Vagina (tissue), 2 donors: ENCODE results near the gene DSCAML1. TPM values are rescaled to one million over a fixed set of nuclear protein-coding genes. Genes with fewer than 3 reads are reported as not detected.

Source experiments
- DNase-seq, 2 donors: peaks; one replicate each; pipeline ENCODE4 v3.0.0-alpha.2; 2017; ENCODE audit errors: extremely low spot score in 2 of 2
- H3K27ac ChIP-seq: fragments of 200-600 bp; sonication (generic); one replicate; pipeline ENCODE4 v1.5.1; 2019
- H3K27me3 ChIP-seq: fragments of 200-600 bp; sonication (generic); one replicate; pipeline ENCODE4 v1.5.1; 2019
- H3K36me3 ChIP-seq, 2 donors: fragments of 200-600 bp; sonication (generic); one replicate each; pipeline ENCODE4 v1.5.1; 2017 to 2019
- H3K4me1 ChIP-seq: fragments of 200-600 bp; sonication (generic); one replicate; pipeline ENCODE4 v1.5.1; 2019
- H3K4me3 ChIP-seq, 2 donors: fragments of 200-600 bp; sonication (generic); 1 replicate in 1 of 2; 2 replicates in 1 of 2; pipeline ENCODE4 v1.5.1; 2016 to 2019
- H3K9me3 ChIP-seq: fragments of 200-600 bp; sonication (generic); one replicate; pipeline ENCODE4 v1.5.1; 2019
- POLR2A ChIP-seq, 2 donors: fragments of 450-650 bp; IDR thresholded peaks; one replicate each; pipeline ENCODE4 v1.6.1; 2017; ENCODE audit warnings: antibody characterized with exemption in 2 of 2, mild to moderate bottlenecking in 2 of 2, moderate library complexity in 2 of 2
- POLR2AphosphoS5 ChIP-seq, 2 donors: sonication (generic); formaldehyde crosslinking; IDR thresholded peaks; one replicate each; pipeline ENCODE4 v1.9.0; 2017; ENCODE audit warnings: antibody characterized with exemption in 2 of 2, mild to moderate bottlenecking in 2 of 2, low read depth in 1 of 2; ENCODE audit not compliant: insufficient read depth in 1 of 2
- intact Hi-C: fragments of 100-400 bp; cut with DNase I; formaldehyde crosslinking; loops from one replicate; pipeline ENCODE4 v1.15.1; 2023
- total RNA-seq: library from RNA; depleted of rRNA; stranded (reverse); fragments of >200 nt; gene quantifications from one replicate; pipeline ENCODE4 v1.2.3, GENCODE V29; 2016
- TF ChIP-seq, protein P1 (sequence below), 3 experiments: fragments of 450-650 bp in 2 of 3; fragments of 200-600 bp in 1 of 3; sonication (generic) in 1 of 3; IDR thresholded peaks; one replicate each; pipeline ENCODE4 v1.5.1; 2017 to 2019; ENCODE audit warnings: antibody characterized with exemption in 3 of 3, mild to moderate bottlenecking in 2 of 3, moderate library complexity in 2 of 3

The DSCAML1 gene
- total RNA-seq, 1 donor from 2014 or later: 0.25 TPM

DNA sequence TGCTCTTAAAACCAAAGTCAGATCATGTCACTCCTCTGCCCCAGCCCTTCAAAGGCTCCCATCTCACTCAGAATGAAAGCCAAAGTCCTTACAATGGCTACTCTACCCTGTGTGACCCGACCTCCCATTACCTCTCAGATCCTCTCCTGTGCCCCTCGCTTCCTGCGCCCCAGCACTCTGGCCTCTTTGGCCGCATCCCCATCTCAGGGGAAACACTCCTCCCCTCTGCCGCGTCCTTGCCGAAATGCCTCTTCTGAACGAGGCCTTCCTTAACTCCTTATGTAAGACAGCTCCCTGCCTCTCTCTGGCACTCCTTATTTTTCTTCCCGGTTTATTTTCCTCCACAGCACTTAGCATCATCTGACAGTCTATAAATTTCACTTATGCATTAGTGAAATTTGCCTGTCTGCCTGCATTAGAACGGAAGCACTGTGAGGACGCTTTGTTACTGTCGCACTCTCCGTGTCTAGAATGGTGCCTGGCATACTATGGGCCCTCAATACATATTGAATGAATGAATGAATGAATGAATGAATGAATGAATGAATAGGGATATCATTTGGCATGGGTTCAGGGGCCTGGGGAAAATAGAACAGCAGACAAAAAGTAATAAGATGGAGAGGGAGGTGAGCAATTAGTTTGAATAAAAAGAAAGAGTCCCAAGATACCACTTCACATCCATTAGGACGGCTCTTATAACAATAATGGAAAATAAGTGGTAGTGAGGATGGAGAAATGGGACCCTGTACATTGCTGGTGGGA lies 331.6 kb downstream of the DSCAML1 start:
- H3K36me3 ChIP-seq: no peaks in the 10 kb centered on the region

DNA sequence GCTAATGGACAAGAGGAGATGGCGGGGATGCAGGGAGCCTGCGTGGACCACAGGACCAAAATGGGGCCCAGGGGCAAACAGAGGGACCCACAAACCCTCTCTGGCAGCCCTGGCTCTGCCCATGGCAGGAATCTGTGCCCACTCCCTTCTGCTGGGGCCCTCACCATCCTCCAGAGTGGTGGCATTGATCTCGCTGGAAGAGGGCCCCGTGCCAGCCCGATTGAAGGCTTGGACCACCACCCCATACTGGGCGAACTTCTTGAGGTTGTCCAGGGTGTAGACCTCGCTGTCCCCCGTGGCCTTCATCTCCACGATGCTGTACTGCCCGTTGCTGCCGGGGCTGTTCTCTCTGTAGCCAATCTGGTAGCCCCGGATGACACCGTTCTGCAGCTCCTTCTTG lies 332.2 kb downstream of the DSCAML1 start:
- Histone ChIP-seq H3K27me3 (no peaks in the 10 kb centered on the region), H3K4me1 (no peaks in the 10 kb centered on the region), H3K27ac (no peak overlapping the region), H3K9me3 (no peaks in the 10 kb centered on the region), H3K36me3 (no peaks in the 10 kb centered on the region), H3K4me3 (no peak overlapping the region)
- TF ChIP-seq, protein P1, sequence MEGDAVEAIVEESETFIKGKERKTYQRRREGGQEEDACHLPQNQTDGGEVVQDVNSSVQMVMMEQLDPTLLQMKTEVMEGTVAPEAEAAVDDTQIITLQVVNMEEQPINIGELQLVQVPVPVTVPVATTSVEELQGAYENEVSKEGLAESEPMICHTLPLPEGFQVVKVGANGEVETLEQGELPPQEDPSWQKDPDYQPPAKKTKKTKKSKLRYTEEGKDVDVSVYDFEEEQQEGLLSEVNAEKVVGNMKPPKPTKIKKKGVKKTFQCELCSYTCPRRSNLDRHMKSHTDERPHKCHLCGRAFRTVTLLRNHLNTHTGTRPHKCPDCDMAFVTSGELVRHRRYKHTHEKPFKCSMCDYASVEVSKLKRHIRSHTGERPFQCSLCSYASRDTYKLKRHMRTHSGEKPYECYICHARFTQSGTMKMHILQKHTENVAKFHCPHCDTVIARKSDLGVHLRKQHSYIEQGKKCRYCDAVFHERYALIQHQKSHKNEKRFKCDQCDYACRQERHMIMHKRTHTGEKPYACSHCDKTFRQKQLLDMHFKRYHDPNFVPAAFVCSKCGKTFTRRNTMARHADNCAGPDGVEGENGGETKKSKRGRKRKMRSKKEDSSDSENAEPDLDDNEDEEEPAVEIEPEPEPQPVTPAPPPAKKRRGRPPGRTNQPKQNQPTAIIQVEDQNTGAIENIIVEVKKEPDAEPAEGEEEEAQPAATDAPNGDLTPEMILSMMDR (IDR thresholded peaks at IDR 0.05): no peak
- TF ChIP-seq POLR2AphosphoS5 (IDR thresholded peaks at IDR 0.05; ENCODE audit: insufficient read depth in 1 of 2, low read depth in 1 of 2) (no peak), POLR2A (IDR thresholded peaks at IDR 0.05) (no peak)
- intact Hi-C loops: no loop called here
- no peak for DNase-seq

More for the DNA sequence above, 331.6 kb downstream of the DSCAML1 start:
- no peak overlapping the region for H3K4me3 ChIP-seq
- TF ChIP-seq POLR2A (IDR thresholded peaks at IDR 0.05): no peak
- TF ChIP-seq, protein P1 (IDR thresholded peaks at IDR 0.05): no peak
- no peak for TF ChIP-seq POLR2AphosphoS5 (IDR thresholded peaks at IDR 0.05; ENCODE audit: insufficient read depth in 1 of 2, low read depth in 1 of 2)
- H3K9me3 ChIP-seq: no peaks in the 10 kb centered on the region
- no peak for DNase-seq
- H3K27ac ChIP-seq: no peak overlapping the region
- no peaks in the 10 kb centered on the region for H3K4me1 ChIP-seq
- no peaks in the 10 kb centered on the region for H3K27me3 ChIP-seq
- intact Hi-C loops: no loop called here

DNA sequence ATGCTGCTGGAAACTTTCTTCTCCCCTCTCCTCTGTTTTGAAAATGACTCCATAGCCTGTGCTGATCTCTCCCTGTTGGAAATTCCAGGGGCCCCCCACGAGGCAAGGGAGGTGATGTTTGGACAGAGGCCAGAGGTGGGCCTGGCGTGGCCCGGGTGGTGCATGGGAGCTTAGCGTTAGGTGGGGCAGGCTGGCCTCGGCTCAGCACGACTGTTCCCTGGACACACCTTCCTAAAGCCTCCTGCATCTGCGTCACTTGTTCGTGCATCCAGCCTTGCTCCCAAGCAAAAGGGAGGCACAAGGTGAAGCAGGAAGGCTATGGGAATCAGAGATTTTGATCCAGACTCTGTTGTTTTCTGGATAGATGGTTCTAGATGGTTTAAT lies 334.2 kb downstream of the DSCAML1 start:
- intact Hi-C loops: no loop called here

DNA sequence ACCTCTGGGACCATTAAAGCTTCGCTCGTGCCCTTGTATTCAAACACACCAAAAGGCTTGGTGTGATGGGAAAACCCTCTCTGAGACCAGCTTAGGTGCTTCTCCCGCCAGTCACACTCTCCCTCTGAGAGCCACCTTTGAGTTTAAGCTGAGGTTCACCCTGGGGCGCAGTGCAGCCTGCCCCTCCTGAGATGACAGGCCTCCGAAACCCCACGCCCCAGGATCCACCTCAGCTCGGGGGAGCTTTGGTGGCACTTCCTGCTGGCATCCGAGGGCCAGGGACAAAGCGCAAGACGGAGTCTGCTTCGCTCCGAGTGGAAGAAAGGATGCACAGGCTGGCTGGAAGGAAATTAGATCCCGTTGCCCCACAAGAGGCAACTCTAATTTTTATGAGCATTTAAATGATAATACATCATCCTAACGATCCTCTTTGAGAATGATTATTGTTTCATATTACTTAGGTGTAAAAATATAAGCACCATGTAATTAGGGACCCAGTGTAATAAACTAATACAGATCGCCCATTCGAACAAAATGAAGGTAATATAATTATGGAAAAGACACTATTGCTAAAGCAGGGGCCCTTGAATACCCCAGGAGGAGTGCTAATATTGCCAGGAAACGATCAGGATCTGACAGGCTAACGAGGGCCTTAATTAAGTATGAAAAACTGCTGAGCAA lies 334.7 kb downstream of the DSCAML1 start:
- no peak for TF ChIP-seq POLR2AphosphoS5 (IDR thresholded peaks at IDR 0.05; ENCODE audit: insufficient read depth in 1 of 2, low read depth in 1 of 2)
- TF ChIP-seq, protein P1 (IDR thresholded peaks at IDR 0.05): no peak
- TF ChIP-seq POLR2A (IDR thresholded peaks at IDR 0.05): no peak
- no peak overlapping the region for H3K4me3 ChIP-seq
- H3K36me3 ChIP-seq: no peaks in the 10 kb centered on the region
- no peaks in the 10 kb centered on the region for H3K4me1 ChIP-seq
- H3K9me3 ChIP-seq: no peaks in the 10 kb centered on the region
- no peak overlapping the region for H3K27ac ChIP-seq
- intact Hi-C loops: no loop called here
- no peaks in the 10 kb centered on the region for H3K27me3 ChIP-seq
- no peak for DNase-seq

More for the DNA sequence above, 334.2 kb downstream of the DSCAML1 start:
- no peaks in the 10 kb centered on the region for H3K36me3 ChIP-seq
- no peak overlapping the region for H3K4me3 ChIP-seq
- H3K27me3 ChIP-seq: no peaks in the 10 kb centered on the region
- no peak for DNase-seq
- H3K9me3 ChIP-seq: no peaks in the 10 kb centered on the region
- no peak overlapping the region for H3K27ac ChIP-seq
- no peaks in the 10 kb centered on the region for H3K4me1 ChIP-seq
- TF ChIP-seq, protein P1 (IDR thresholded peaks at IDR 0.05): no peak
- TF ChIP-seq POLR2AphosphoS5 (IDR thresholded peaks at IDR 0.05; ENCODE audit: insufficient read depth in 1 of 2, low read depth in 1 of 2): no peak
- no peak for TF ChIP-seq POLR2A (IDR thresholded peaks at IDR 0.05)
